ENCODE data around the gene POMT2.

GRCh38 chr14:77355811-77356210 lies 35.1 kb upstream of the POMT2 start:
- TF ChIP-seq POLR2A (IDR thresholded peaks at IDR 0.05), result no peak
- TF ChIP-seq, protein P1, sequence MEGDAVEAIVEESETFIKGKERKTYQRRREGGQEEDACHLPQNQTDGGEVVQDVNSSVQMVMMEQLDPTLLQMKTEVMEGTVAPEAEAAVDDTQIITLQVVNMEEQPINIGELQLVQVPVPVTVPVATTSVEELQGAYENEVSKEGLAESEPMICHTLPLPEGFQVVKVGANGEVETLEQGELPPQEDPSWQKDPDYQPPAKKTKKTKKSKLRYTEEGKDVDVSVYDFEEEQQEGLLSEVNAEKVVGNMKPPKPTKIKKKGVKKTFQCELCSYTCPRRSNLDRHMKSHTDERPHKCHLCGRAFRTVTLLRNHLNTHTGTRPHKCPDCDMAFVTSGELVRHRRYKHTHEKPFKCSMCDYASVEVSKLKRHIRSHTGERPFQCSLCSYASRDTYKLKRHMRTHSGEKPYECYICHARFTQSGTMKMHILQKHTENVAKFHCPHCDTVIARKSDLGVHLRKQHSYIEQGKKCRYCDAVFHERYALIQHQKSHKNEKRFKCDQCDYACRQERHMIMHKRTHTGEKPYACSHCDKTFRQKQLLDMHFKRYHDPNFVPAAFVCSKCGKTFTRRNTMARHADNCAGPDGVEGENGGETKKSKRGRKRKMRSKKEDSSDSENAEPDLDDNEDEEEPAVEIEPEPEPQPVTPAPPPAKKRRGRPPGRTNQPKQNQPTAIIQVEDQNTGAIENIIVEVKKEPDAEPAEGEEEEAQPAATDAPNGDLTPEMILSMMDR (IDR thresholded peaks at IDR 0.05), result no peak
- no peak for TF ChIP-seq POLR2AphosphoS5 (IDR thresholded peaks at IDR 0.05)
